ENCODE measurements around the gene TUBG1. TPM values are rescaled to one million over a fixed set of nuclear protein-coding genes. Genes with fewer than 3 reads are reported as not detected.

Gene TUBG1
- total RNA-seq, 1 donor from 2014 or later: 42.9 TPM

GRCh38 chr17:42640121-42640520 is 30.6 kb downstream of the TUBG1 start:
- H3K27me3 Mint-ChIP-seq (ENCODE audit: low read depth): peaks cover 9% of the 10 kb centered on the region
- no peak overlapping the region for H3K27ac Mint-ChIP-seq
- no peak overlapping the region for H3K4me3 Mint-ChIP-seq
- H3K4me1 Mint-ChIP-seq: peaks cover 7% of the 10 kb centered on the region
- H3K36me3 Mint-ChIP-seq: no peaks in the 10 kb centered on the region
- no peak for TF ChIP-seq CTCF (IDR thresholded peaks at IDR 0.05; ENCODE audit: unreplicated experiment)
- no peak for DNase-seq (ENCODE audit: low spot score in 2 of 2, unreplicated experiment in 2 of 2)
- H3K9me3 Mint-ChIP-seq: no peaks in the 10 kb centered on the region

- Mint-ChIP-seq H3K27ac (no peak overlapping the region), H3K27me3 (ENCODE audit: low read depth) (peaks cover 11% of the 10 kb centered on the region), H3K4me1 (peaks cover 7% of the 10 kb centered on the region), H3K36me3 (no peaks in the 10 kb centered on the region), H3K9me3 (no peaks in the 10 kb centered on the region), H3K4me3 (no peak overlapping the region)
- no peak for DNase-seq (ENCODE audit: low spot score in 2 of 2, unreplicated experiment in 2 of 2)
- no peak for TF ChIP-seq CTCF (IDR thresholded peaks at IDR 0.05; ENCODE audit: unreplicated experiment)
Observed at GRCh38 chr17:42642336-42642735, 32.9 kb downstream of the TUBG1 start.

GRCh38 chr17:42647778-42648177 is 38.3 kb downstream of the TUBG1 start:
- H3K27ac Mint-ChIP-seq: no peak overlapping the region
- no peak for TF ChIP-seq CTCF (IDR thresholded peaks at IDR 0.05; ENCODE audit: unreplicated experiment)
- no peaks in the 10 kb centered on the region for H3K36me3 Mint-ChIP-seq
- peaks cover 4% of the 10 kb centered on the region for H3K27me3 Mint-ChIP-seq (ENCODE audit: low read depth)
- H3K4me3 Mint-ChIP-seq: no peak overlapping the region
- peaks cover under 1% of the 10 kb centered on the region for H3K4me1 Mint-ChIP-seq
- no peaks in the 10 kb centered on the region for H3K9me3 Mint-ChIP-seq
- no peak for DNase-seq (ENCODE audit: low spot score in 2 of 2, unreplicated experiment in 2 of 2)

- H3K9me3 Mint-ChIP-seq: no peaks in the 10 kb centered on the region
- H3K27me3 Mint-ChIP-seq (ENCODE audit: low read depth): peaks cover 2% of the 10 kb centered on the region
- TF ChIP-seq CTCF (IDR thresholded peaks at IDR 0.05; ENCODE audit: unreplicated experiment): no peak
- DNase-seq (ENCODE audit: low spot score in 2 of 2, unreplicated experiment in 2 of 2): no peak
- H3K36me3 Mint-ChIP-seq: no peaks in the 10 kb centered on the region
- no peak overlapping the region for H3K4me3 Mint-ChIP-seq
- peaks cover 20% of the 10 kb centered on the region for H3K4me1 Mint-ChIP-seq
- no peak overlapping the region for H3K27ac Mint-ChIP-seq
Observed at GRCh38 chr17:42651392-42651791, 41.9 kb downstream of the TUBG1 start.

- peaks cover 20% of the 10 kb centered on the region for H3K4me1 Mint-ChIP-seq
- no peaks in the 10 kb centered on the region for H3K36me3 Mint-ChIP-seq
- peak overlapping the region; percentile 57 for H3K4me3 Mint-ChIP-seq
- peaks cover 6% of the 10 kb centered on the region for H3K9me3 Mint-ChIP-seq
- peak in 1 of 2 experiments; percentile 48 for DNase-seq (ENCODE audit: low spot score in 2 of 2, unreplicated experiment in 2 of 2)
- peak overlapping the region; percentile 71 for H3K27ac Mint-ChIP-seq
- peaks cover under 1% of the 10 kb centered on the region for H3K27me3 Mint-ChIP-seq (ENCODE audit: low read depth)
- no peak for TF ChIP-seq CTCF (IDR thresholded peaks at IDR 0.05; ENCODE audit: unreplicated experiment)
Observed at GRCh38 chr17:42653179-42654124, 44.0 kb downstream of the TUBG1 start.
